ENCODE results near the gene FLT4.

Gene FLT4

GRCh38 chr5:180607861-180608571 is 41.4 kb downstream of the FLT4 start:
- no peak for DNase-seq (ENCODE audit: low read depth in 2 of 2)

GRCh38 chr5:180606215-180606785 is 43.1 kb downstream of the FLT4 start:
- no peak for DNase-seq (ENCODE audit: low read depth in 2 of 2)

- peak; percentile 6 to 9 for DNase-seq (ENCODE audit: low read depth in 2 of 2)
Observed at GRCh38 chr5:180605554-180606214, 43.7 kb downstream of the FLT4 start.

- DNase-seq (ENCODE audit: low read depth in 2 of 2), result no peak
Observed at GRCh38 chr5:180604271-180604670, 45.1 kb downstream of the FLT4 start.

GRCh38 chr5:180603076-180603594 is 46.3 kb downstream of the FLT4 start:
- DNase-seq (ENCODE audit: low read depth in 2 of 2), result no peak

- DNase-seq (ENCODE audit: low read depth in 2 of 2), result no peak
Observed at GRCh38 chr5:180602481-180603075, 46.8 kb downstream of the FLT4 start.

- DNase-seq (ENCODE audit: low read depth in 2 of 2), result no peak
Observed at GRCh38 chr5:180601591-180602480, 47.6 kb downstream of the FLT4 start.

- DNase-seq (ENCODE audit: low read depth in 2 of 2), result no peak
Observed at GRCh38 chr5:180600554-180601041, 48.8 kb downstream of the FLT4 start.

GRCh38 chr5:180599981-180600553 is 49.3 kb downstream of the FLT4 start:
- no peak for DNase-seq (ENCODE audit: low read depth in 2 of 2)

GRCh38 chr5:180599590-180599914 is 49.8 kb downstream of the FLT4 start:
- no peak for DNase-seq (ENCODE audit: low read depth in 2 of 2)

- no peak for DNase-seq (ENCODE audit: low read depth in 2 of 2)
Observed at GRCh38 chr5:180598797-180599589, 50.4 kb downstream of the FLT4 start.

- no peak for DNase-seq (ENCODE audit: low read depth in 2 of 2)
Observed at GRCh38 chr5:180598316-180598701, 51.1 kb downstream of the FLT4 start.

GRCh38 chr5:180596668-180597231 is 52.6 kb downstream of the FLT4 start:
- no peak for DNase-seq (ENCODE audit: low read depth in 2 of 2)

GRCh38 chr5:180596115-180596667 is 53.2 kb downstream of the FLT4 start:
- no peak for DNase-seq (ENCODE audit: low read depth in 2 of 2)

GRCh38 chr5:180595381-180596114 is 53.9 kb downstream of the FLT4 start:
- no peak for DNase-seq (ENCODE audit: low read depth in 2 of 2)

GRCh38 chr5:180595046-180595379 is 54.4 kb downstream of the FLT4 start:
- DNase-seq (ENCODE audit: low read depth in 2 of 2), result no peak

GRCh38 chr5:180594311-180595045 is 54.9 kb downstream of the FLT4 start:
- no peak for DNase-seq (ENCODE audit: low read depth in 2 of 2)

- DNase-seq (ENCODE audit: low read depth in 2 of 2), result no peak
Observed at GRCh38 chr5:180593446-180594206, 55.8 kb downstream of the FLT4 start.

Measured in fibroblast of skin of left quadriceps (primary cell).